Measurements from ENCODE around the gene FREM1. TPM values are rescaled to one million over a fixed set of nuclear protein-coding genes. Genes with fewer than 3 reads are reported as not detected.

Gene FREM1
- total RNA-seq, 1 experiment from 2014 or later, result 0.17 TPM

DNA sequence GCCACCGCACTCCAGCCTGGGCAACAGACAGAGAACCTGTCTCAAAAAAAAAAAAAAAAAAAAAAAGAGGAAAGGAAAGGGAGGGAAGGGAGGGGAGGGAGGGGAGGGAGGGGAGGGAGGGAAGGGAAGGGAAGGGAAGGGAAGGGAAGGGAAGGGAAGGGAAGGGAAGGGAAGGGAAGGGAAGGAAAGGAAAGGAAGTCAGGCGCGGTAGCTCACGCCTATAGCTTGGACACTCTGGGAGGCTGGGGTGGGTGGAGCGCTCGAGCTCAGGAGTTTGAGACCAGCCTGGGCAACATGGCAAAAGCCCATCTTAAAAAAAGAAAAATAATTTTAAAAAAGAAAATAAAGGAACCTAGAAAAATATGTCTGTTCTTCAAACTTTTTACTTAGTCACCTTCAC, 131.7 kb downstream of the FREM1 start:
- Histone ChIP-seq H3K9me3 (ENCODE audit: insufficient read depth, low read depth) (no peaks in the 10 kb centered on the region), H3F3A (ENCODE audit: insufficient read depth, low read depth) (no peaks in the 10 kb centered on the region), H3K27ac (no peak overlapping the region), H2AFZ (no peak overlapping the region), H3K4me1 (replicated peaks; ENCODE audit: insufficient read depth) (no peaks in the 10 kb centered on the region), H3K79me2 (ENCODE audit: low read depth) (no peaks in the 10 kb centered on the region), H3K4me2 (no peak overlapping the region), H3K9me2 (ENCODE audit: insufficient read depth) (no peaks in the 10 kb centered on the region), H3K4me3 (no peak overlapping the region), H3K36me3 (ENCODE audit: low read depth) (no peaks in the 10 kb centered on the region), H3K27me3 (ENCODE audit: insufficient read depth, low read depth) (no peaks in the 10 kb centered on the region), H4K20me1 (ENCODE audit: insufficient read depth) (no peaks in the 10 kb centered on the region)
- ChIA-PET CTCF (no interaction called here), POLR2A (ENCODE audit: unreplicated experiment) (no interaction called here)
- BruUV-seq (replicated peaks), result no TSS peak
- no peak for DNase-seq
- intact Hi-C loops (cut with micrococcal nuclease; ENCODE audit: unreplicated experiment), result no loop called here
- TF ChIP-seq EZH2 (IDR thresholded peaks at IDR 0.05; ENCODE audit: low read depth), result no peak

DNA sequence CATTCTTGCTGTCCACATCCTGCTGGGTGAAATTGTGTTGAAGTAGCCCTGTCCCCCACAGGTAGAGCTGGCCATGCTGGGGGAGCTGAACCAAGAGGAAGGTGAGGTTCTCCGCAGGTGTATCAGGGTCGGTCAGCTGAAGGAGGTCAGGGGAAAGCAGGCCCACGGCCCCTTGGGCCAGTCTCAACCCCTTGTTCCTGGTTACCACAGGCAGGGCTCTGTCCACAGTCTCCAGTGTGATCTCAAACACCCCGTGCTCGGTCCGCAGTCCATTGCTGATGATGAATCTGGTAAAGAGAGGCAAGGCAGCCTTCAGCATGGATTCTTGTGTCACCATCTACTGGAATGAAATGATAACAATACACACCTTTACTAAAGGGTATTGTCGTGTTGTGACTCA, 134.3 kb downstream of the FREM1 start:
- Histone ChIP-seq H2AFZ (no peak overlapping the region), H3K79me2 (ENCODE audit: low read depth) (no peaks in the 10 kb centered on the region), H3K4me3 (no peak overlapping the region), H3K9me2 (ENCODE audit: insufficient read depth) (no peaks in the 10 kb centered on the region), H3K4me1 (replicated peaks; ENCODE audit: insufficient read depth) (no peaks in the 10 kb centered on the region), H4K20me1 (ENCODE audit: insufficient read depth) (no peaks in the 10 kb centered on the region), H3K27ac (no peak overlapping the region), H3K36me3 (ENCODE audit: low read depth) (no peaks in the 10 kb centered on the region), H3K27me3 (ENCODE audit: insufficient read depth, low read depth) (no peaks in the 10 kb centered on the region), H3K4me2 (no peak overlapping the region), H3F3A (ENCODE audit: insufficient read depth, low read depth) (no peaks in the 10 kb centered on the region), H3K9me3 (ENCODE audit: insufficient read depth, low read depth) (no peaks in the 10 kb centered on the region)
- DNase-seq, result no peak
- POLR2A ChIA-PET (ENCODE audit: unreplicated experiment), result no interaction called here
- intact Hi-C loops (cut with micrococcal nuclease; ENCODE audit: unreplicated experiment), result no loop called here
- BruUV-seq (replicated peaks), result no TSS peak
- TF ChIP-seq EZH2 (IDR thresholded peaks at IDR 0.05; ENCODE audit: low read depth), result no peak
- TF ChIP-seq, protein P1, sequence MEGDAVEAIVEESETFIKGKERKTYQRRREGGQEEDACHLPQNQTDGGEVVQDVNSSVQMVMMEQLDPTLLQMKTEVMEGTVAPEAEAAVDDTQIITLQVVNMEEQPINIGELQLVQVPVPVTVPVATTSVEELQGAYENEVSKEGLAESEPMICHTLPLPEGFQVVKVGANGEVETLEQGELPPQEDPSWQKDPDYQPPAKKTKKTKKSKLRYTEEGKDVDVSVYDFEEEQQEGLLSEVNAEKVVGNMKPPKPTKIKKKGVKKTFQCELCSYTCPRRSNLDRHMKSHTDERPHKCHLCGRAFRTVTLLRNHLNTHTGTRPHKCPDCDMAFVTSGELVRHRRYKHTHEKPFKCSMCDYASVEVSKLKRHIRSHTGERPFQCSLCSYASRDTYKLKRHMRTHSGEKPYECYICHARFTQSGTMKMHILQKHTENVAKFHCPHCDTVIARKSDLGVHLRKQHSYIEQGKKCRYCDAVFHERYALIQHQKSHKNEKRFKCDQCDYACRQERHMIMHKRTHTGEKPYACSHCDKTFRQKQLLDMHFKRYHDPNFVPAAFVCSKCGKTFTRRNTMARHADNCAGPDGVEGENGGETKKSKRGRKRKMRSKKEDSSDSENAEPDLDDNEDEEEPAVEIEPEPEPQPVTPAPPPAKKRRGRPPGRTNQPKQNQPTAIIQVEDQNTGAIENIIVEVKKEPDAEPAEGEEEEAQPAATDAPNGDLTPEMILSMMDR (conservative IDR thresholded peaks at IDR 0.05), result no peak
- CTCF ChIA-PET, result no interaction called here

DNA sequence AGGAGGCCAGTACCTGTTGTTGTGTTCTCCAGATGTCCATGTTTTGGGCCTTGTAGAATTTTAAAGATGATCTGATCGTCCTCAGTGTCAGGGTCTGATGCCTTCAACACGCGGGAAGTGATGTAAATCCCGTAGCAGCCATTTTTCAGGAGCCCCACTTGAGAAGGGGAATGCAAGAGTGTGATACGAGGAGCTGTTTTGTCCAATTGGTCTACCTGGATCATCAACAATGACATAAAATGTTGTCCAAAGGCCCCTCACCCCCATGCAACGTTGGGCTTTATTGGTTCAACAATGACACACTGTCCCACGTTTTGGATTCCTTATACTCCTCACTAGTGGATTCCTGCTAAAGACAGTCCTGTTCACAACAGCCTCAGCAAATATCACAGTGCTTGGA, 139.6 kb downstream of the FREM1 start:
- H3K79me2 ChIP-seq (ENCODE audit: low read depth), result no peaks in the 10 kb centered on the region
- no TSS peak for BruUV-seq (replicated peaks)
- no peaks in the 10 kb centered on the region for H3K36me3 ChIP-seq (ENCODE audit: low read depth)
- no peak overlapping the region for H3K4me3 ChIP-seq
- no peak for DNase-seq
- CTCF ChIA-PET, result no interaction called here
- no peaks in the 10 kb centered on the region for H3K9me3 ChIP-seq (ENCODE audit: insufficient read depth, low read depth)
- no peaks in the 10 kb centered on the region for H4K20me1 ChIP-seq (ENCODE audit: insufficient read depth)
- POLR2A ChIA-PET (ENCODE audit: unreplicated experiment), result no interaction called here
- H3K27me3 ChIP-seq (ENCODE audit: insufficient read depth, low read depth), result no peaks in the 10 kb centered on the region
- no peak overlapping the region for H3K27ac ChIP-seq
- no peaks in the 10 kb centered on the region for H3F3A ChIP-seq (ENCODE audit: insufficient read depth, low read depth)
- intact Hi-C loops (cut with micrococcal nuclease; ENCODE audit: unreplicated experiment), result loop anchor here (1.0 kb wide), 1 partner anchor 365 kb away; no protein-coding TSS in a partner anchor
- H2AFZ ChIP-seq, result no peak overlapping the region
- no peak overlapping the region for H3K4me2 ChIP-seq
- peaks cover 6% of the 10 kb centered on the region; the same call in 1 of the 2 replicates for H3K4me1 ChIP-seq (replicated peaks; ENCODE audit: insufficient read depth)
- H3K9me2 ChIP-seq (ENCODE audit: insufficient read depth), result no peaks in the 10 kb centered on the region
- TF ChIP-seq EZH2 (IDR thresholded peaks at IDR 0.05; ENCODE audit: low read depth), result no peak
- TF ChIP-seq, protein P1 (conservative IDR thresholded peaks at IDR 0.05), result no peak

DNA sequence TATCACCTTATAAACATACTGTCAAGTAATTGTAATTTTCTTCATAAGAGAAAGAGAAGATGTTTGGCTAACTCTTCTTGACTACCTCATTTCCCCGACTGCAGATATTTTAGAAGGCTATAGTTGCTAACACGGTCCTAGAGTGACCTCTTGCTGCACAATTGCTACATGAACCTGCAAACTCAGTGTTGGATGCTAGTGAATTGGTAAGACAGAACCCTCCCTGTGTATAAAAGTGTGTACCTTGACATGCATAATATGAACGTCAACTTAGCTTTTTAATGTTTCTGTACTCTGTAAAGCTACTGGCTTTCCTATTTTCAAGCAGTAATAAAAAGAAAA, 141.0 kb downstream of the FREM1 start:
- ChIA-PET CTCF (no interaction called here), POLR2A (ENCODE audit: unreplicated experiment) (no interaction called here)
- H3F3A ChIP-seq (ENCODE audit: insufficient read depth, low read depth), result no peaks in the 10 kb centered on the region
- intact Hi-C loops (cut with micrococcal nuclease; ENCODE audit: unreplicated experiment), result loop anchor here (2.0 to 5.0 kb wide), 3 partner anchors 304 to 1737 kb away; no protein-coding TSS in a partner anchor
- no peak overlapping the region for H3K4me3 ChIP-seq
- H3K27ac ChIP-seq, result no peak overlapping the region
- no peaks in the 10 kb centered on the region for H3K27me3 ChIP-seq (ENCODE audit: insufficient read depth, low read depth)
- H2AFZ ChIP-seq, result no peak overlapping the region
- H3K9me3 ChIP-seq (ENCODE audit: insufficient read depth, low read depth), result no peaks in the 10 kb centered on the region
- no peak for TF ChIP-seq EZH2 (IDR thresholded peaks at IDR 0.05; ENCODE audit: low read depth)
- TF ChIP-seq, protein P1 (conservative IDR thresholded peaks at IDR 0.05), result no peak; the same call in 1 of the 2 replicates
- BruUV-seq (replicated peaks), result no TSS peak
- no peaks in the 10 kb centered on the region for H3K36me3 ChIP-seq (ENCODE audit: low read depth)
- H4K20me1 ChIP-seq (ENCODE audit: insufficient read depth), result no peaks in the 10 kb centered on the region
- DNase-seq, result no peak
- H3K79me2 ChIP-seq (ENCODE audit: low read depth), result no peaks in the 10 kb centered on the region
- H3K9me2 ChIP-seq (ENCODE audit: insufficient read depth), result no peaks in the 10 kb centered on the region
- H3K4me1 ChIP-seq (replicated peaks; ENCODE audit: insufficient read depth), result peaks cover 6% of the 10 kb centered on the region; the same call in 1 of the 2 replicates
- H3K4me2 ChIP-seq, result no peak overlapping the region
